ENCODE data around the gene SLC35G6.
A peak's percentile ranks its signal among the peaks of the same experiment; 100 is the strongest.
"Not testable (repeated sequence)": the region's sequence is repeated elsewhere in the genome, so short reads cannot be mapped to it uniquely, and the experiment has no call there.

SLC35G6 gene

GRCh38 chr17:7476494-7476893, 4.8 kb upstream of the SLC35G6 start:
- TF ChIP-seq CTCF (IDR thresholded peaks at IDR 0.05; ENCODE audit: low read depth, low read length, missing control alignments): no peak
- no peak overlapping the region for H3K4me3 ChIP-seq (ENCODE audit: low read depth, low read length)
- no peak for DNase-seq (ENCODE audit: low read depth)

- no peak for DNase-seq (ENCODE audit: low read depth)
- H3K4me3 ChIP-seq (ENCODE audit: low read depth, low read length): no peak overlapping the region
- TF ChIP-seq CTCF (IDR thresholded peaks at IDR 0.05; ENCODE audit: low read depth, low read length, missing control alignments): no peak
These were observed 4.3 kb upstream of the SLC35G6 start for GRCh38 chr17:7476951-7477350.

GRCh38 chr17:7477392-7478275, 3.6 kb upstream of the SLC35G6 start:
- no peak overlapping the region for H3K4me3 ChIP-seq (ENCODE audit: low read depth, low read length)
- no peak for DNase-seq (ENCODE audit: low read depth)
- no peak for TF ChIP-seq CTCF (IDR thresholded peaks at IDR 0.05; ENCODE audit: low read depth, low read length, missing control alignments)

- peak overlapping the region; percentile 73 for H3K4me3 ChIP-seq (ENCODE audit: low read depth, low read length)
- no peak for TF ChIP-seq CTCF (IDR thresholded peaks at IDR 0.05; ENCODE audit: low read depth, low read length, missing control alignments)
- no peak for DNase-seq (ENCODE audit: low read depth)
These were observed 2.7 kb upstream of the SLC35G6 start for GRCh38 chr17:7478276-7479212.

- no peak for DNase-seq (ENCODE audit: low read depth)
- H3K4me3 ChIP-seq (ENCODE audit: low read depth, low read length): peak within 1 kb of the TSS; percentile 73
- no peak for TF ChIP-seq CTCF (IDR thresholded peaks at IDR 0.05; ENCODE audit: low read depth, low read length, missing control alignments)
These were observed 1.8 kb upstream of the SLC35G6 start, which contains the start of gene ZBTB4 for GRCh38 chr17:7479213-7480088. Gene ZBTB4, minus strand, starts transcription at chr17:7479631. Its CDS starts 12,830 bp downstream, at chr17:7466801.

- H3K4me3 ChIP-seq (ENCODE audit: low read depth, low read length): peak overlapping the region; percentile 73
- DNase-seq (ENCODE audit: low read depth): no peak
- no peak for TF ChIP-seq CTCF (IDR thresholded peaks at IDR 0.05; ENCODE audit: low read depth, low read length, missing control alignments)
These were observed 1.2 kb upstream of the SLC35G6 start for GRCh38 chr17:7480089-7480384.

- not testable (repeated sequence) for H3K4me3 ChIP-seq (ENCODE audit: low read depth, low read length); DNase-seq (ENCODE audit: low read depth)
These were observed 846 bp downstream of the SLC35G6 start for GRCh38 chr17:7481842-7482741.

GRCh38 chr17:7482742-7483088, 1.5 kb downstream of the SLC35G6 start:
- not testable (repeated sequence) for DNase-seq (ENCODE audit: low read depth)
- peak overlapping the region; percentile 80; the same call in 1 of the 2 replicates for H3K4me3 ChIP-seq (ENCODE audit: low read depth, low read length)
